Measurements from ENCODE around the gene ATF6. TPM values are rescaled to one million over a fixed set of nuclear protein-coding genes. Genes with fewer than 3 reads are reported as not detected.

Gene ATF6
- total RNA-seq, 2 experiments from 2014 or later = 10.2 to 13.9 TPM

GRCh38 chr1:161987872-161988271 is 221.8 kb downstream of the ATF6 start:
- ChIA-PET POLR2A (no interaction called here), CTCF (ENCODE audit: unreplicated experiment) (no interaction called here)
- DNase-seq (ENCODE audit: low spot score) = no peak
- H4K20me1 ChIP-seq (ENCODE audit: insufficient read depth, low read length) = no peaks in the 10 kb centered on the region
- H3K4me2 ChIP-seq (ENCODE audit: low read length) = no peak overlapping the region
- no peak overlapping the region for H3K4me3 ChIP-seq (ENCODE audit: low read depth, low read length, poor library complexity, severe bottlenecking)
- no peaks in the 10 kb centered on the region for H3K9me2 ChIP-seq (ENCODE audit: insufficient read depth, low read length)
- H3K27ac ChIP-seq (ENCODE audit: low read depth, low read length, poor library complexity, severe bottlenecking) = no peak overlapping the region
- H3K79me2 ChIP-seq (ENCODE audit: insufficient read depth, low read depth, low read length) = no peaks in the 10 kb centered on the region
- BruUV-seq (replicated peaks) = no TSS peak
- no peak for TF ChIP-seq EZH2phosphoT487 (IDR thresholded peaks at IDR 0.05; ENCODE audit: borderline replicate concordance, low read depth, low read length)
- TF ChIP-seq CTCF (conservative IDR thresholded peaks at IDR 0.05; ENCODE audit: low read length) = no peak
- H2AFZ ChIP-seq (ENCODE audit: low read length) = no peak overlapping the region
- intact Hi-C loops (cut with micrococcal nuclease; ENCODE audit: unreplicated experiment) = no loop called here
- H3K4me1 ChIP-seq (ENCODE audit: insufficient read depth, low read length, poor library complexity, severe bottlenecking) = no peaks in the 10 kb centered on the region
- H3K36me3 ChIP-seq (ENCODE audit: insufficient read depth, low read length) = no peaks in the 10 kb centered on the region
- no peaks in the 10 kb centered on the region for H3K9me3 ChIP-seq (ENCODE audit: low read length)

- DNase-seq (ENCODE audit: low spot score) = no peak
- Histone ChIP-seq H3K4me3 (ENCODE audit: low read depth, low read length, poor library complexity, severe bottlenecking) (no peak overlapping the region), H3K27ac (ENCODE audit: low read depth, low read length, poor library complexity, severe bottlenecking) (no peak overlapping the region), H3K36me3 (ENCODE audit: insufficient read depth, low read length) (no peaks in the 10 kb centered on the region), H3K79me2 (ENCODE audit: insufficient read depth, low read depth, low read length) (no peaks in the 10 kb centered on the region), H4K20me1 (ENCODE audit: insufficient read depth, low read length) (no peaks in the 10 kb centered on the region), H3K9me3 (ENCODE audit: low read length) (no peaks in the 10 kb centered on the region), H3K4me2 (ENCODE audit: low read length) (no peak overlapping the region), H3K4me1 (ENCODE audit: insufficient read depth, low read length, poor library complexity, severe bottlenecking) (no peaks in the 10 kb centered on the region), H3K9me2 (ENCODE audit: insufficient read depth, low read length) (no peaks in the 10 kb centered on the region), H2AFZ (ENCODE audit: low read length) (no peak overlapping the region)
- BruUV-seq (replicated peaks) = no TSS peak
- intact Hi-C loops (cut with micrococcal nuclease; ENCODE audit: unreplicated experiment) = no loop called here
- POLR2A ChIA-PET = no interaction called here
- no peak for TF ChIP-seq CTCF (conservative IDR thresholded peaks at IDR 0.05; ENCODE audit: low read length)
- no peak for TF ChIP-seq EZH2phosphoT487 (IDR thresholded peaks at IDR 0.05; ENCODE audit: borderline replicate concordance, low read depth, low read length)
- CTCF ChIA-PET (ENCODE audit: unreplicated experiment) = no interaction called here
These were observed 222.3 kb downstream of the ATF6 start for GRCh38 chr1:161988413-161988812.

- no peak for DNase-seq (ENCODE audit: low spot score)
- Histone ChIP-seq H3K36me3 (ENCODE audit: insufficient read depth, low read length) (no peaks in the 10 kb centered on the region), H3K79me2 (ENCODE audit: insufficient read depth, low read depth, low read length) (no peaks in the 10 kb centered on the region), H4K20me1 (ENCODE audit: insufficient read depth, low read length) (no peaks in the 10 kb centered on the region), H3K4me3 (ENCODE audit: low read depth, low read length, poor library complexity, severe bottlenecking) (no peak overlapping the region), H3K27ac (ENCODE audit: low read depth, low read length, poor library complexity, severe bottlenecking) (no peak overlapping the region), H3K4me2 (ENCODE audit: low read length) (no peak overlapping the region), H2AFZ (ENCODE audit: low read length) (no peak overlapping the region), H3K4me1 (ENCODE audit: insufficient read depth, low read length, poor library complexity, severe bottlenecking) (no peaks in the 10 kb centered on the region), H3K9me3 (ENCODE audit: low read length) (no peaks in the 10 kb centered on the region), H3K9me2 (ENCODE audit: insufficient read depth, low read length) (no peaks in the 10 kb centered on the region)
- POLR2A ChIA-PET = no interaction called here
- no TSS peak for BruUV-seq (replicated peaks)
- no peak for TF ChIP-seq EZH2phosphoT487 (IDR thresholded peaks at IDR 0.05; ENCODE audit: borderline replicate concordance, low read depth, low read length)
- TF ChIP-seq CTCF (conservative IDR thresholded peaks at IDR 0.05; ENCODE audit: low read length) = no peak
- CTCF ChIA-PET (ENCODE audit: unreplicated experiment) = no interaction called here
- intact Hi-C loops (cut with micrococcal nuclease; ENCODE audit: unreplicated experiment) = no loop called here
These were observed 223.0 kb downstream of the ATF6 start for GRCh38 chr1:161989108-161989507.
